Cardiac fibroblast (primary cell): ENCODE data around the gene GRB10.
"Not testable (repeated sequence)": the region's sequence is repeated elsewhere in the genome, so short reads cannot be mapped to it uniquely, and the experiment has no call there.

Source experiments
- DNase-seq, 2 donors: peaks; one replicate each; pipeline versions ENCODE4 v3.0.0 to v3.0.0-alpha.2; 2010; ENCODE audit warnings: low read depth in 2 of 2
- H3K4me3 ChIP-seq, 2 donors: replicated peaks in 1 of 2; 1 replicate in 1 of 2; 2 replicates in 1 of 2; pipeline ENCODE4 v1.5.1; 2011; ENCODE audit warnings: low read depth in 2 of 2, low read length in 2 of 2, mild to moderate bottlenecking in 2 of 2, moderate library complexity in 1 of 2
- CTCF ChIP-seq: IDR thresholded peaks from one replicate; pipeline ENCODE4 v1.5.1; 2011; ENCODE audit warnings: low read depth, mild to moderate bottlenecking, low read length, inconsistent platforms

The GRB10 gene

GRCh38 chr7:50774319-50774718 lies 8.4 kb downstream of the GRB10 start:
- no peak for DNase-seq
- no peak for TF ChIP-seq CTCF
- H3K4me3 ChIP-seq = no peak overlapping the region

- H3K4me3 ChIP-seq, DNase-seq: not testable (repeated sequence)
Observed at GRCh38 chr7:50773071-50773470, 9.6 kb downstream of the GRB10 start.

DNA sequence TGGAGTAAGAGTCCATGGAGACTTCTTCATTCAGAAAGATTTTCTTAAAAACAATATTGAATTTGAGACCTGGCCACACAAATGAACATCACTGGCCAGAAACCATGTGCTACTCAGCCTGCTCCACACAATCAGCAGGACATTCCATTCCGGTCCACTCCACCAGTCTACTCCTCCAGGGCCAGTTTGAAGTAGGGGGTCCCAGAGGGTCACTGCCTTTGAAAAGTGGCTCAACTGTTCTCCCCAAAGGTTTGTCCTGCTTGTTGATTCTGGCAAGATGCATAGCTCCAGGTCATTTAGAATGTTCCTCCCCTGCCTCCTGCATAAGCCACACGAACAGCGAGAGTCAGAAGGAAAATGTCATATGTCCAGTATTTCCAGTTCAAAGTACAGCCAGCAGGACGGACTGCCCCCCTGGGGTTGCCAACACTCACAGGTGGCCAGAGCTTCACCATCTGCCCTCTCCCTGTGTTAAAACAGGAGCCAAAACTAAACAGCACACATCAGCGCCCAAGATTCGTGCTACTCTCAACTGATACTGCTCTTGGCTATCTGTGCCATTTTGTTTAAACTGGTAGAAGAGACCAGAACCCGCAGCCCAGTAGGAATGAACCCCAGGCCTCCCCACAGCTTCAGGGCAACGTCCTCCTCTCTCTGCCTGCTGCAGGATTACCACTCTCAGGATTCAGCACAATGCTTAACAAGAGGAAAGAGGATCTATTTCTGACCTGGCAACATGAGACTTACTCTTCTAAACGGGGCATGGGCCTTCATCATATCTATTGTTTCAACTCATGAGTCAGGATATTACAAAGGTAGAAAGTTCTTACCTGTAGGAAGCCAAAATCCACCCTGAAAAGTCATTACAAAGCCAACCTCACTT lies 11.3 kb downstream of the GRB10 start:
- no peak for DNase-seq
- H3K4me3 ChIP-seq = no peak overlapping the region
- no peak for TF ChIP-seq CTCF

DNA sequence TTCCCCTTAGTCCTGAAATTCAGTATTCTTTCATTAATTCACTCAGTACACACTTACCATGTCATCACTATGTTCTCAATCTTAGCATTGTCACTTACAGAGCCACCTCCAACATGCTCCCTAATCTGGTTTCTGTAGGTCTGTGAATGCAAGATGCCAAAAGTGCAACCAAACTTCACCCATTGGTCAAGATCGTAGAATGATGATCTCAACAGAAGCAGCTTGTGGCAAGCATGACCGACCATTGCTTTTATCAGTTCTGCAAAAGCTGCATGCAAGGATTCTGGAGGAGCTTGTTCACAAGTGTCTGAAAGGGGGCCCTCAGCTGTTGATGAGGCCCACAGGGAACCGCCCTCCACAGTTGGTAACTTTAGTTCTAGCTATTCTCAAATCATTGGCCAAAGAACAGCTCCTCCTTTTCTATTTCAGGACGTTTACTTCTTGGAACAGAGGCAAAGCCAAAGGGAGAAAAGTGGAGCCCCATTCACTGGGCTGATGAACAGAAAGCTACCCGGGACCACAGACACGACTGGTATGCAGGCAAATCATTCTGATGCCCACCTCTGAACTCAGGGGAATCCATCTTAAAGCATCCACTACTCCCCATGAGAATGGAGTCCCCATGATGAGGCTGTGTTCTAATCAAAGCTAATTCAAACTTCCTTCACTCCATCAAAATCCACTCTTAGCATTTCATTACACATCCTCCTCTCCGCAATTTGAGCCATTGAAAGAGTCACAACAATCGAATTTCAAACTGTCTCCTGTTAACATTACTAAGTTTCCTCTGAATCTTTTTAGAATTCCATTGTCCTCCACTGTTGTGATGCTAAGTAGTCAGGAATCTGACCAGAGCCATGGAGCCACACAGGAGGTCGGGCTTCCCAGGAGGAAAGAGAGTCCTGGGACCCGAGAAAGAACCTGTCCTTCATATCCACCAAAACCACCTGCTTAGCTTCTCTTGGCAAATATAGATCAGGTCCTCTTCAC lies 13.9 kb downstream of the GRB10 start:
- DNase-seq = no peak
- no peak for TF ChIP-seq CTCF

GRCh38 chr7:50766849-50767207 lies 15.9 kb downstream of the GRB10 start:
- no peak for TF ChIP-seq CTCF
- H3K4me3 ChIP-seq = no peak overlapping the region
- DNase-seq = no peak

More for the DNA sequence above, 13.9 kb downstream of the GRB10 start:
- H3K4me3 ChIP-seq = no peak overlapping the region

DNA sequence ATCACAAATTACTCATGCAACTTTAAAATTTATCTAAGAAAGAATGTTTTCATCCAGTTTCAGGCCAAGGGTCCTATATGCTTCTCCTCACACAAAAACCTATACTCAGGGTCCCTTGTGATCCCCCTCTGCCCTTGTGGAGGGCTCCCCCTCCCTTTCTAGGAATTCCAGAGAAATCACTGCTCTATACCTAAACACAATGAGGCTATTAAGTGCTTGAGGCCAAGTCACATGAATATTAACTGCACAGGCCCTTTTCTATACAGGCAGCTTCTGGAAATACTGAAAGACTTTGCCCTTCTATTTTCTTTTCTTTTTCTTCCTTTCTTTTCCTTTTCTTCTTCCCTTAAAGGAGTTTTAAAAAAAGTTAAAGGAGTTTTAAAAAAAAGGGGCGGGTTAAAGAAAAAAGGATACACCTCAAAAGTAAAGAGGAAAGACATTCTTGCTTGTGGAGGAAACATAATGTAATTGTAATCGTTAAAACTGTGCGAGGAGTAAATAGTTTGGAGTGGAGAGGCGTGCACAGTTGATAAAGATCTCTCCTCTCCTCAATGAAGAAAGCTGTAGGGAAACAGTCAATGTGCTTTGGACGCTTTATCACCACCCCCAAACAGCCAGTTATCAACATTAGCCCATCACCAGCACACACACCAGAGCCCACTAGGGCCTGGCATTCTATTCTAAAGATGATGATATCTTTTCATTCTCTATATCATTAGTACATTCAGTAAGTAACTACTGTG lies 16.4 kb downstream of the GRB10 start:
- no peak overlapping the region for H3K4me3 ChIP-seq
- no peak for TF ChIP-seq CTCF
- DNase-seq = no peak
